ENCODE measurements around the gene SNED1.

- TF ChIP-seq CTCF (IDR thresholded peaks at IDR 0.05; ENCODE audit: poor library complexity, severe bottlenecking) (no peak), REST (IDR thresholded peaks at IDR 0.05; ENCODE audit: borderline replicate concordance) (no peak), POLR2AphosphoS5 (IDR thresholded peaks at IDR 0.05) (no peak), EZH2 (IDR thresholded peaks at IDR 0.05; ENCODE audit: borderline replicate concordance, insufficient read depth, low read length, poor library complexity, severe bottlenecking) (no peak), RAD21 (conservative IDR thresholded peaks at IDR 0.05) (no peak)
These were observed 1.1 kb upstream of the SNED1 start for GRCh38 chr2:240997141-240997855.

Data from neural cell (in vitro differentiated cells).